Measurements from ENCODE around the gene TSEN15. TPM values are rescaled to one million over a fixed set of nuclear protein-coding genes. Genes with fewer than 3 reads are reported as not detected.

Gene TSEN15
- total and polyA plus RNA-seq, 7 donors = 15.9 to 38.7 (median 22.3) TPM

DNA sequence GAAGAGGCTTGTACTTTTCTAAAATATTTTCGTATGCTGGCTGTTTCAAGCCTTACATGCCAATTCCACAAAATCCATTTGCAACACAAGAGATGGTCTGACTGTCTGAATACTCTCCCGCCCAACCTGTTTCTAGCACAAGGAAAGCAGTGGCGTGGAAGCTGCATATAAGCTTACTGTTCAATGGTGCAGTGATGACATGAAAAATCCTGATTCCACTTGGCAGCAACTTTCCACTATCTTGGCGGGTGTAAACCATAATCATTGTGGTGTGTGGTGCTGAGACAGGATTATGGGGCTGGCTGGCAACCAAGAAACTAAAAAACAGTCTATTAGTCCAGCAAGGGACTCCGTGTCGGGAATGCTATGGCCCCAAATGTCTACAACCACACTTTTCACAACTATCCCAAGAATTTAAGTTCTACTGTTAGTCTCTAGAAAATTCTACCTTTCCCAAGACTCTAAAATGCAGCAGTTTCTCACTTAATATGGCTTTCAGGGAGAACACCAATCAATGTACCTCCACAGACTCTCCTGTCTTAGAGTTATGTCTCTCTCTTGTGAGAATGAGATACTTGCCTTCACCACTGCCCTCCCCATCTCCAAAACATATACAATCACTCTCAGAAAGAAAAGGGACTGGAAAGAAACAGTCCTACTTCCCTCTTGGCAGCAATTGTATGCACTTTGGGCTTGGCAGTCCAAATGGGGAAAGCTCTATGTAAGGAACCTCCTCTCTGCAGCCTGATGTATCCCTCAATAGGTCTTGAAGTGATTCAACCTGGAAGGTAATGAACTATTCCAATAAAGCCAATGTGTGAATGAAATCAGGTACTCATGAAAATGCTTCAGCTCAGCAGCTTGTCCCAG lies 23.5 kb upstream of the TSEN15 start:
- TF ChIP-seq, protein P1, sequence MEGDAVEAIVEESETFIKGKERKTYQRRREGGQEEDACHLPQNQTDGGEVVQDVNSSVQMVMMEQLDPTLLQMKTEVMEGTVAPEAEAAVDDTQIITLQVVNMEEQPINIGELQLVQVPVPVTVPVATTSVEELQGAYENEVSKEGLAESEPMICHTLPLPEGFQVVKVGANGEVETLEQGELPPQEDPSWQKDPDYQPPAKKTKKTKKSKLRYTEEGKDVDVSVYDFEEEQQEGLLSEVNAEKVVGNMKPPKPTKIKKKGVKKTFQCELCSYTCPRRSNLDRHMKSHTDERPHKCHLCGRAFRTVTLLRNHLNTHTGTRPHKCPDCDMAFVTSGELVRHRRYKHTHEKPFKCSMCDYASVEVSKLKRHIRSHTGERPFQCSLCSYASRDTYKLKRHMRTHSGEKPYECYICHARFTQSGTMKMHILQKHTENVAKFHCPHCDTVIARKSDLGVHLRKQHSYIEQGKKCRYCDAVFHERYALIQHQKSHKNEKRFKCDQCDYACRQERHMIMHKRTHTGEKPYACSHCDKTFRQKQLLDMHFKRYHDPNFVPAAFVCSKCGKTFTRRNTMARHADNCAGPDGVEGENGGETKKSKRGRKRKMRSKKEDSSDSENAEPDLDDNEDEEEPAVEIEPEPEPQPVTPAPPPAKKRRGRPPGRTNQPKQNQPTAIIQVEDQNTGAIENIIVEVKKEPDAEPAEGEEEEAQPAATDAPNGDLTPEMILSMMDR (IDR thresholded peaks at IDR 0.05) = no peak
- no peak overlapping the region for H3K4me3 ChIP-seq
- H3K27ac ChIP-seq = no peak overlapping the region
- H3K27me3 ChIP-seq (ENCODE audit: insufficient read depth in 3 of 3, low read length in 2 of 3) = no peaks in the 10 kb centered on the region
- ATAC-seq (no peak), DNase-seq (no peak)
- intact Hi-C loops (cut with DNase I) = no loop called here
- no peaks in the 10 kb centered on the region for H3K9me3 ChIP-seq
- H3K36me3 ChIP-seq (ENCODE audit: insufficient read depth in 1 of 2, low read depth in 1 of 2) = no peaks in the 10 kb centered on the region
- 45 to 69% (median 49%) methylated on average over 6 of the region's 6 CpGs for WGBS, 3 donors
- H3K4me1 ChIP-seq = peaks cover 33% of the 10 kb centered on the region

DNA sequence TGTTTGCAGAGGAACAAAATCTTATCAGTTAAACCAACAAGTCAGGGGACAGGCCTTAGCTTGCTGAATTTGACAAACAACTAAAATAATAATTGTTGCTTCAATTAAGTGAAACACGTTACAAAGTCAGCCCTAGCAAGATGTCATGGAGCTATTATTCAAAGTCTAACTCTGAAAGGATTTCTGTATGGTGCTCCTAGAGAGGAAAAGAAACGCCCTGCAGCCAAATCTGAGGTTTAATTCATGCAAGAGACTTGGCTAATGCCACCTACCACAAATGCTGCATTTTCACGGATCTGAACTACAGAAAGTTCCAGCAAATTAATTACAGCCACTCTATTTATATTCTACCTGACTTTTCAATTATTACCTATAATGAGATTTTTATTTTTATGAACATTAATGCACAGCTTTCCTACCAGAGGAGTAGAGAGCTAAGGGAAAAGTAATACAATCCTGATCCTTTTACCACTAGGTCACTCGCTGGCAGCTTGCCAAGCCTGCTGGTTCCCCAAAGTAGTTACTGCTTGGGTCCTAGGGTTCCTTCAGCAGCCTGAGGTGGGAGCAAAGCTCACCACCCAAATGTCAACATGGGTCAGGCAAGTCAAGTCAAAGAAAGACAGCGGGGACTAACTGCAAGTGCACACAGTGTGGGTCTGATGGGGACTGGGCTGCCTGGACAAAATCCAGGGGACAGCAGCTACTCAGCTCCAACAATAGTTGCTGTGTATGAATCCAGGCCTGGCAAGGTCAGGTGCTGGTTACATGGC lies 22.5 kb upstream of the TSEN15 start:
- 69 to 74% (median 69%) methylated on average over 5 of the region's 5 CpGs for WGBS, 3 donors
- H3K9me3 ChIP-seq = no peaks in the 10 kb centered on the region
- H3K4me3 ChIP-seq = no peak overlapping the region
- TF ChIP-seq, protein P1 (IDR thresholded peaks at IDR 0.05) = no peak
- intact Hi-C loops (cut with DNase I) = no loop called here
- ATAC-seq (peak in 1 of 4 donors; percentile 16), DNase-seq (peak; percentile 43 to 66)
- H3K36me3 ChIP-seq (ENCODE audit: insufficient read depth in 1 of 2, low read depth in 1 of 2) = no peaks in the 10 kb centered on the region
- H3K27ac ChIP-seq = no peak overlapping the region
- no peaks in the 10 kb centered on the region for H3K27me3 ChIP-seq (ENCODE audit: insufficient read depth in 3 of 3, low read length in 2 of 3)
- H3K4me1 ChIP-seq = peaks cover 26% of the 10 kb centered on the region

DNA sequence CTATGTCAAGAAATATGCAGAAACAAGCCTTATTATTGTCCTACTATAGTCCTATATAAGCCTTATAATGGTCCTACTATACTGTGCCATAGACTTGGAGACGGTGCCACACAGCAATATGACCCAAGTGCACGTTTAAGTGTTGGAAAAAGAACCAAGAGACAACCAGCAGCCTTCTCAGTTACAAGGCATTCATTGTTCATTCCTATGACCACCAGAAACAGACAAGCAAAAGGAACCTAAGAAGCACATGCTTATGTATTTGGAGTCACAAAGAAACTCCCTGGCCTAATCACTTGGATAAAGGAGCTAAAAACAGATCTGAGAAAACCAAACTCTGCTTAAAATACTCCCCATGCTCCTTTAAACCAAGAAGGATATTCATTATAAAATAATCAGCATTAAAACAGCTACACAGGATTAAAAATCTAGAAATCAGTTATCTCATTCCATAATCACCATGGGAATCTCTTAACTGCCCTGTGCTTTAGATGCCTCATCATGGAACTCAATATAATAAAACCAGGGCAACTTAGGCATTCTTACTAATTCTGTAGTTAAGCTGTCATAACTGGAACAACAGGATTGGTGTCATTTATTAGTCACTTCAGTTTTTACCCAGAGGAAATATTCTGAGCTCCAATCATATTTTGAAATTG lies 21.0 kb upstream of the TSEN15 start:
- H3K9me3 ChIP-seq = no peaks in the 10 kb centered on the region
- H3K4me3 ChIP-seq = no peak overlapping the region
- no peak for ATAC-seq
- H3K27ac ChIP-seq = no peak overlapping the region
- no peak for DNase-seq
- no peaks in the 10 kb centered on the region for H3K36me3 ChIP-seq (ENCODE audit: insufficient read depth in 1 of 2, low read depth in 1 of 2)
- intact Hi-C loops (cut with DNase I) = loop anchor here in 1 of 2 donors (10.0 kb wide), 1 partner anchor 46 kb away; no protein-coding TSS in a partner anchor
- WGBS, 3 donors = 37 to 50% (median 43%) methylated on average over 2 of the region's 2 CpGs
- TF ChIP-seq, protein P1 (IDR thresholded peaks at IDR 0.05) = no peak
- no peaks in the 10 kb centered on the region for H3K27me3 ChIP-seq (ENCODE audit: insufficient read depth in 3 of 3, low read length in 2 of 3)
- peaks cover 24% of the 10 kb centered on the region for H3K4me1 ChIP-seq

DNA sequence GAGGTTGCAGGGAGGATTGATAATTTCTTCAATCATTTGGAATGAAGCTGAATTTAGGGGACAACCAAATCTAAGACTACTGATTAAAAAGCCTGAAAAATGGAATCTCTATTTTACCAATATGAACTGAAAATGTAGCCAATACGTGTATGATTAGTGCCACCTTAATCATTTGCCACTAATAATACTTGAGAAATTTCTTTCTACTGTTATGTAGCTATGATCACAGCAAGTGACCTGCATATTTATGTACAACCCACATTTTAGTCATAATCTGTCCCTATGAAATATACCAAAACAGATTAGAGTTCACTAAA lies 20.5 kb upstream of the TSEN15 start:
- H3K9me3 ChIP-seq = no peaks in the 10 kb centered on the region
- intact Hi-C loops (cut with DNase I) = loop anchor here in 1 of 2 donors (10.0 kb wide), 1 partner anchor 46 kb away; no protein-coding TSS in a partner anchor
- H3K27me3 ChIP-seq (ENCODE audit: insufficient read depth in 3 of 3, low read length in 2 of 3) = no peaks in the 10 kb centered on the region
- TF ChIP-seq, protein P1 (IDR thresholded peaks at IDR 0.05) = no peak
- no peak overlapping the region for H3K4me3 ChIP-seq
- H3K27ac ChIP-seq = no peak overlapping the region
- H3K36me3 ChIP-seq (ENCODE audit: insufficient read depth in 1 of 2, low read depth in 1 of 2) = no peaks in the 10 kb centered on the region
- DNase-seq = no peak
- ATAC-seq = no peak
- H3K4me1 ChIP-seq = peaks cover 20% of the 10 kb centered on the region
- 92 to 100% (median 96%) methylated on average over 1 of the region's 1 CpG for WGBS, 3 donors

Measured in psoas muscle (tissue), 8 donors.